ENCODE results near the gene GRIK2.

DNA sequence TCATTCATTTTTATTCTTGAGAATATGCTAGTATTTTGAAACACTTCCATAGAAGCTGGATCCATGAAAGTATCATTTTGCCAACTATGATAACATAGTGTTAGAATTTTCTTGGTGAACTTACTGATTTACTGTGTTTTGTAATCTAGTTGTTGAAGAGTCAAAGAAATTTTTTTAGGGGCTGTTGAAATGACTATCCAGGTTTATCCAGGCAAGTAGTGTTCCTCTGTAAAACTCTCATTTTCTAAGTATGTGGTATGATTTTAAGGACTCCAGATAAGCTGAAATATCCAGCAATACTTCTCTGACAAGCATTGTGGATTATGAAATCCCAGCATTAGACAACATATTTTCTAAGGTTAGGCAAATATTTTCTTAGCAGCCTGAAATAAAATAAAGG lies 95.9 kb downstream of the GRIK2 start:
- TF ChIP-seq POLR2AphosphoS5 (IDR thresholded peaks at IDR 0.05; ENCODE audit: insufficient read depth, low read depth, low read length) (no peak), EZH2 (IDR thresholded peaks at IDR 0.05; ENCODE audit: borderline replicate concordance, low read depth, low read length, severe bottlenecking) (no peak), JUN (IDR thresholded peaks at IDR 0.05; ENCODE audit: borderline replicate concordance, insufficient read depth, insufficient read length, low read depth) (no peak), POLR2A (IDR thresholded peaks at IDR 0.05; ENCODE audit: low read depth, low read length) (no peak), MYC (IDR thresholded peaks at IDR 0.05; ENCODE audit: low read depth, low read length) (no peak), GATA2 (IDR thresholded peaks at IDR 0.05; ENCODE audit: insufficient read depth, insufficient read length, low read depth, low read length) (no peak), FOS (IDR thresholded peaks at IDR 0.05; ENCODE audit: borderline replicate concordance, insufficient read depth, low read length) (no peak)
- TF ChIP-seq, protein P1, sequence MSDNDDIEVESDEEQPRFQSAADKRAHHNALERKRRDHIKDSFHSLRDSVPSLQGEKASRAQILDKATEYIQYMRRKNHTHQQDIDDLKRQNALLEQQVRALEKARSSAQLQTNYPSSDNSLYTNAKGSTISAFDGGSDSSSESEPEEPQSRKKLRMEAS (IDR thresholded peaks at IDR 0.05; ENCODE audit: insufficient read depth, insufficient read length), result no peak
- TF ChIP-seq, protein P2, sequence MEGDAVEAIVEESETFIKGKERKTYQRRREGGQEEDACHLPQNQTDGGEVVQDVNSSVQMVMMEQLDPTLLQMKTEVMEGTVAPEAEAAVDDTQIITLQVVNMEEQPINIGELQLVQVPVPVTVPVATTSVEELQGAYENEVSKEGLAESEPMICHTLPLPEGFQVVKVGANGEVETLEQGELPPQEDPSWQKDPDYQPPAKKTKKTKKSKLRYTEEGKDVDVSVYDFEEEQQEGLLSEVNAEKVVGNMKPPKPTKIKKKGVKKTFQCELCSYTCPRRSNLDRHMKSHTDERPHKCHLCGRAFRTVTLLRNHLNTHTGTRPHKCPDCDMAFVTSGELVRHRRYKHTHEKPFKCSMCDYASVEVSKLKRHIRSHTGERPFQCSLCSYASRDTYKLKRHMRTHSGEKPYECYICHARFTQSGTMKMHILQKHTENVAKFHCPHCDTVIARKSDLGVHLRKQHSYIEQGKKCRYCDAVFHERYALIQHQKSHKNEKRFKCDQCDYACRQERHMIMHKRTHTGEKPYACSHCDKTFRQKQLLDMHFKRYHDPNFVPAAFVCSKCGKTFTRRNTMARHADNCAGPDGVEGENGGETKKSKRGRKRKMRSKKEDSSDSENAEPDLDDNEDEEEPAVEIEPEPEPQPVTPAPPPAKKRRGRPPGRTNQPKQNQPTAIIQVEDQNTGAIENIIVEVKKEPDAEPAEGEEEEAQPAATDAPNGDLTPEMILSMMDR (IDR thresholded peaks at IDR 0.05; ENCODE audit: extremely low read depth in 1 of 2, insufficient read depth in 1 of 2, low read depth in 1 of 2, low read length in 2 of 2), result no peak

All from endothelial cell of umbilical vein (primary cell).